Thymus (tissue), 11 donors: Measurements from ENCODE around the gene MAP2K5. TPM values are rescaled to one million over a fixed set of nuclear protein-coding genes. Genes with fewer than 3 reads are reported as not detected.

Experiments
- DNase-seq, 9 donors: peaks; one replicate each; pipeline ENCODE4 v3.0.0-alpha.2; 2013; ENCODE audit warnings: low spot score in 9 of 9, low read depth in 6 of 9, missing footprints in 1 of 9
- H3K27ac ChIP-seq, 2 donors: one replicate each; pipeline ENCODE4 v1.5.1; 2013; ENCODE audit warnings: control low read depth in 1 of 2, low read depth in 1 of 2, low read length in 1 of 2, mild to moderate bottlenecking in 1 of 2, moderate library complexity in 1 of 2
- H3K27me3 ChIP-seq, 2 donors: one replicate each; pipeline ENCODE4 v1.5.1; 2013; ENCODE audit warnings: low read length in 1 of 2; ENCODE audit not compliant: control insufficient read depth in 2 of 2, insufficient read depth in 1 of 2
- H3K36me3 ChIP-seq, 2 donors: one replicate each; pipeline ENCODE4 v1.5.1; 2013; ENCODE audit warnings: low read length in 1 of 2, mild to moderate bottlenecking in 1 of 2, moderate library complexity in 1 of 2; ENCODE audit not compliant: control insufficient read depth in 2 of 2, insufficient read depth in 2 of 2
- H3K4me1 ChIP-seq, 2 donors: one replicate each; pipeline ENCODE4 v1.5.1; 2013; ENCODE audit warnings: low read length in 2 of 2; ENCODE audit not compliant: control insufficient read depth in 2 of 2, insufficient read depth in 2 of 2
- H3K4me3 ChIP-seq, 2 donors: one replicate each; pipeline ENCODE4 v1.5.1; 2013; ENCODE audit warnings: low read length in 2 of 2, control low read depth in 1 of 2, mild to moderate bottlenecking in 1 of 2
- H3K9me3 ChIP-seq, 2 donors: one replicate each; pipeline ENCODE4 v1.5.1; 2013; ENCODE audit warnings: low read length in 1 of 2, mild to moderate bottlenecking in 1 of 2; ENCODE audit not compliant: control insufficient read depth in 2 of 2, insufficient read depth in 1 of 2
- WGBS: extraction: QIAGEN DNeasy Blood & Tissue Kit; methylation state at CpG from one replicate; pipeline ENCODE4 v1.1.7; 2013; 5-methylcytosine and 5-hydroxymethylcytosine counted together
- polyA plus RNA-seq: library from polyadenylated mRNA; stranded (reverse); fragments of 200-250 nt; gene quantifications from one replicate; pipeline ENCODE4 v1.2.3, GENCODE V29; 2013
- total RNA-seq: library from RNA; stranded (reverse); fragments of 120-200 nt; gene quantifications from one replicate; pipeline ENCODE4 v1.2.4, GENCODE V29; 2013
- donor health status: healthy.

The MAP2K5 gene
- total and polyA plus RNA-seq, 2 donors, result 9.4 to 16.3 TPM

GRCh38 chr15:67765701-67766100 is 223.2 kb downstream of the MAP2K5 start:
- peak in 1 of 9 donors; percentile 61 for DNase-seq
- H3K27me3 ChIP-seq, result no peaks in the 10 kb centered on the region
- no peaks in the 10 kb centered on the region for H3K9me3 ChIP-seq
- H3K27ac ChIP-seq, result peak overlapping the region in 1 of 2 donors; percentile 3
- H3K36me3 ChIP-seq, result peaks cover 0 to 3% of the 10 kb centered on the region in 2 donors
- WGBS, result over 99% methylated on average over 2 of the region's 2 CpGs
- H3K4me3 ChIP-seq, result no peak overlapping the region
- peaks cover 44 to 62% of the 10 kb centered on the region in 2 donors for H3K4me1 ChIP-seq

GRCh38 chr15:67766968-67767367 is 224.5 kb downstream of the MAP2K5 start:
- H3K27me3 ChIP-seq, result no peaks in the 10 kb centered on the region
- H3K9me3 ChIP-seq, result no peaks in the 10 kb centered on the region
- H3K27ac ChIP-seq, result no peak overlapping the region
- no peak overlapping the region for H3K4me3 ChIP-seq
- DNase-seq, result no peak
- peaks cover 33 to 52% of the 10 kb centered on the region in 2 donors for H3K4me1 ChIP-seq
- WGBS, result 25% methylated on average over 2 of the region's 2 CpGs
- peaks cover 0 to 3% of the 10 kb centered on the region in 2 donors for H3K36me3 ChIP-seq

GRCh38 chr15:67768313-67768977 is 225.9 kb downstream of the MAP2K5 start:
- Histone ChIP-seq H3K36me3 (peaks cover 0 to 3% of the 10 kb centered on the region in 2 donors), H3K4me1 (peaks cover 25 to 40% of the 10 kb centered on the region in 2 donors), H3K27me3 (no peaks in the 10 kb centered on the region), H3K4me3 (no peak overlapping the region), H3K27ac (no peak overlapping the region), H3K9me3 (no peaks in the 10 kb centered on the region)
- no peak for DNase-seq
- 88% methylated on average over 7 of the region's 7 CpGs for WGBS

GRCh38 chr15:67769497-67770357 is 227.2 kb downstream of the MAP2K5 start:
- no peak overlapping the region for H3K27ac ChIP-seq
- no peaks in the 10 kb centered on the region for H3K27me3 ChIP-seq
- 99% methylated on average over 13 of the region's 13 CpGs for WGBS
- H3K9me3 ChIP-seq, result no peaks in the 10 kb centered on the region
- H3K36me3 ChIP-seq, result no peaks in the 10 kb centered on the region
- DNase-seq, result no peak
- H3K4me3 ChIP-seq, result no peak overlapping the region
- peaks cover 15 to 29% of the 10 kb centered on the region in 2 donors for H3K4me1 ChIP-seq

GRCh38 chr15:67770358-67770628 is 227.8 kb downstream of the MAP2K5 start:
- peaks cover 14 to 24% of the 10 kb centered on the region in 2 donors for H3K4me1 ChIP-seq
- H3K27me3 ChIP-seq, result no peaks in the 10 kb centered on the region
- H3K9me3 ChIP-seq, result no peaks in the 10 kb centered on the region
- no peak overlapping the region for H3K4me3 ChIP-seq
- no peak overlapping the region for H3K27ac ChIP-seq
- WGBS, result 98% methylated on average over 3 of the region's 3 CpGs
- no peak for DNase-seq
- H3K36me3 ChIP-seq, result no peaks in the 10 kb centered on the region

GRCh38 chr15:67771189-67771800 is 228.8 kb downstream of the MAP2K5 start:
- no peaks in the 10 kb centered on the region for H3K27me3 ChIP-seq
- no peaks in the 10 kb centered on the region for H3K36me3 ChIP-seq
- no peaks in the 10 kb centered on the region for H3K9me3 ChIP-seq
- H3K4me1 ChIP-seq, result peaks cover 5 to 14% of the 10 kb centered on the region in 2 donors
- no peak overlapping the region for H3K27ac ChIP-seq
- no peak overlapping the region for H3K4me3 ChIP-seq
- 96% methylated on average over 7 of the region's 7 CpGs for WGBS
- DNase-seq, result no peak

- Histone ChIP-seq H3K36me3 (no peaks in the 10 kb centered on the region), H3K9me3 (no peaks in the 10 kb centered on the region), H3K4me3 (no peak overlapping the region), H3K4me1 (peaks cover 5% of the 10 kb centered on the region in 2 donors), H3K27me3 (no peaks in the 10 kb centered on the region), H3K27ac (no peak overlapping the region)
- 99% methylated on average over 3 of the region's 3 CpGs for WGBS
- no peak for DNase-seq
Measured at GRCh38 chr15:67774626-67775025, 232.1 kb downstream of the MAP2K5 start.

GRCh38 chr15:67775250-67775649 is 232.7 kb downstream of the MAP2K5 start:
- no peak for DNase-seq
- no peak overlapping the region for H3K4me3 ChIP-seq
- WGBS, result 81% methylated on average over 2 of the region's 2 CpGs
- no peaks in the 10 kb centered on the region for H3K27me3 ChIP-seq
- H3K9me3 ChIP-seq, result no peaks in the 10 kb centered on the region
- H3K36me3 ChIP-seq, result no peaks in the 10 kb centered on the region
- peaks cover 10 to 11% of the 10 kb centered on the region in 2 donors for H3K4me1 ChIP-seq
- no peak overlapping the region for H3K27ac ChIP-seq

- no peaks in the 10 kb centered on the region for H3K27me3 ChIP-seq
- WGBS, result over 99% methylated on average over 3 of the region's 3 CpGs
Measured at GRCh38 chr15:67775998-67776397, 233.5 kb downstream of the MAP2K5 start.

More at GRCh38 chr15:67775998-67776397, 233.5 kb downstream of the MAP2K5 start:
- no peak overlapping the region for H3K4me3 ChIP-seq
- peaks cover 11 to 13% of the 10 kb centered on the region in 2 donors for H3K4me1 ChIP-seq
- no peaks in the 10 kb centered on the region for H3K9me3 ChIP-seq
- H3K27ac ChIP-seq, result no peak overlapping the region
- DNase-seq, result no peak
- no peaks in the 10 kb centered on the region for H3K36me3 ChIP-seq
